ENCODE results near the gene CEP170B.

The CEP170B gene

GRCh38 chr14:104864267-104865080, 594 bp upstream of the CEP170B start:
- no peaks in the 10 kb centered on the region for H3K36me3 ChIP-seq (ENCODE audit: control insufficient read depth, insufficient read depth, low read length)
- H3K27me3 ChIP-seq (ENCODE audit: insufficient read depth, low read length, poor library complexity), result no peaks in the 10 kb centered on the region
- H2BK15ac ChIP-seq (replicated peaks; ENCODE audit: low read depth), result no peak overlapping the region
- DNase-seq, result peak; percentile 86
- H3K79me2 ChIP-seq (ENCODE audit: control insufficient read depth, insufficient read depth, low read length), result peaks cover 25% of the 10 kb centered on the region
- H2BK5ac ChIP-seq (ENCODE audit: low read length), result peak overlapping the region; percentile 69
- peaks cover 3% of the 10 kb centered on the region for H3K4me1 ChIP-seq (ENCODE audit: control insufficient read depth, low read depth, low read length)
- H3K4me3 ChIP-seq (ENCODE audit: low read length), result peak overlapping the region; percentile 27
- no peak overlapping the region for H4K5ac ChIP-seq (ENCODE audit: low read length)
- whole genome bisulfite sequencing (ENCODE audit: extremely low coverage, insufficient coverage, low lambda C conversion rate), result no CpG with 5 or more reads among the region's 70 CpGs
- H3K23ac ChIP-seq (ENCODE audit: low read length), result no peak overlapping the region
- peak overlapping the region; percentile 7 for H2BK120ac ChIP-seq (ENCODE audit: low read depth, low read length)
- H3K56ac ChIP-seq (ENCODE audit: low read length), result peak overlapping the region; percentile 98
- H4K8ac ChIP-seq (ENCODE audit: low read depth, low read length), result no peak overlapping the region
- no peak overlapping the region for H2AK5ac ChIP-seq (ENCODE audit: low read length)
- peak overlapping the region; percentile 62 for H3K4ac ChIP-seq (ENCODE audit: low read depth, low read length)
- peak overlapping the region; percentile 94 for H3K9ac ChIP-seq (ENCODE audit: low read length)
- H3K27ac ChIP-seq (ENCODE audit: low read depth, low read length), result peak overlapping the region; percentile 47
- H3K4me2 ChIP-seq (ENCODE audit: low read length), result peak overlapping the region; percentile 80
- peaks cover 46% of the 10 kb centered on the region for H3K79me1 ChIP-seq (ENCODE audit: low read length)
- H3K18ac ChIP-seq (ENCODE audit: low read length), result peak overlapping the region; percentile 70

GRCh38 chr14:104865631-104866441, 768 bp downstream of the CEP170B start:
- Histone ChIP-seq H3K27me3 (ENCODE audit: insufficient read depth, low read length, poor library complexity) (no peaks in the 10 kb centered on the region), H3K27ac (ENCODE audit: low read depth, low read length) (peak overlapping the region; percentile 24), H4K5ac (ENCODE audit: low read length) (no peak overlapping the region), H3K4ac (ENCODE audit: low read depth, low read length) (no peak overlapping the region), H3K79me1 (ENCODE audit: low read length) (peaks cover 41% of the 10 kb centered on the region), H2BK5ac (ENCODE audit: low read length) (no peak overlapping the region), H3K23ac (ENCODE audit: low read length) (peak overlapping the region; percentile 48), H2BK15ac (replicated peaks; ENCODE audit: low read depth) (no peak overlapping the region), H3K4me1 (ENCODE audit: control insufficient read depth, low read depth, low read length) (peaks cover 3% of the 10 kb centered on the region), H3K36me3 (ENCODE audit: control insufficient read depth, insufficient read depth, low read length) (no peaks in the 10 kb centered on the region), H2AK5ac (ENCODE audit: low read length) (no peak overlapping the region), H3K4me2 (ENCODE audit: low read length) (peak overlapping the region; percentile 25), H3K18ac (ENCODE audit: low read length) (peak overlapping the region; percentile 81), H3K9ac (ENCODE audit: low read length) (peak overlapping the region; percentile 65), H3K4me3 (ENCODE audit: low read length) (peak overlapping the region; percentile 4), H3K79me2 (ENCODE audit: control insufficient read depth, insufficient read depth, low read length) (peaks cover 25% of the 10 kb centered on the region), H3K56ac (ENCODE audit: low read length) (peak overlapping the region; percentile 65), H2BK120ac (ENCODE audit: low read depth, low read length) (no peak overlapping the region), H4K8ac (ENCODE audit: low read depth, low read length) (no peak overlapping the region)
- no CpG with 5 or more reads among the region's 68 CpGs for WGBS (ENCODE audit: extremely low coverage, insufficient coverage, low lambda C conversion rate)
- DNase-seq, result peak; percentile 83

GRCh38 chr14:104866451-104867370, 1.6 kb downstream of the CEP170B start:
- H3K79me2 ChIP-seq (ENCODE audit: control insufficient read depth, insufficient read depth, low read length), result peaks cover 21% of the 10 kb centered on the region
- no peak overlapping the region for H3K23ac ChIP-seq (ENCODE audit: low read length)
- no peak overlapping the region for H3K4ac ChIP-seq (ENCODE audit: low read depth, low read length)
- no peak overlapping the region for H4K8ac ChIP-seq (ENCODE audit: low read depth, low read length)
- peak overlapping the region; percentile 65 for H3K9ac ChIP-seq (ENCODE audit: low read length)
- H3K27me3 ChIP-seq (ENCODE audit: insufficient read depth, low read length, poor library complexity), result no peaks in the 10 kb centered on the region
- no peak overlapping the region for H3K27ac ChIP-seq (ENCODE audit: low read depth, low read length)
- H3K4me2 ChIP-seq (ENCODE audit: low read length), result peak overlapping the region; percentile 16
- H3K79me1 ChIP-seq (ENCODE audit: low read length), result peaks cover 34% of the 10 kb centered on the region
- H3K56ac ChIP-seq (ENCODE audit: low read length), result peak overlapping the region; percentile 65
- H4K5ac ChIP-seq (ENCODE audit: low read length), result no peak overlapping the region
- H3K36me3 ChIP-seq (ENCODE audit: control insufficient read depth, insufficient read depth, low read length), result no peaks in the 10 kb centered on the region
- H2BK5ac ChIP-seq (ENCODE audit: low read length), result no peak overlapping the region
- H2AK5ac ChIP-seq (ENCODE audit: low read length), result no peak overlapping the region
- H3K4me3 ChIP-seq (ENCODE audit: low read length), result no peak overlapping the region
- H2BK15ac ChIP-seq (replicated peaks; ENCODE audit: low read depth), result no peak overlapping the region
- H3K4me1 ChIP-seq (ENCODE audit: control insufficient read depth, low read depth, low read length), result peaks cover 3% of the 10 kb centered on the region
- H2BK120ac ChIP-seq (ENCODE audit: low read depth, low read length), result no peak overlapping the region
- no peak overlapping the region for H3K18ac ChIP-seq (ENCODE audit: low read length)
- no peak for DNase-seq
- WGBS (ENCODE audit: extremely low coverage, insufficient coverage, low lambda C conversion rate), result no CpG with 5 or more reads among the region's 12 CpGs

GRCh38 chr14:104867371-104868059, 2.4 kb downstream of the CEP170B start:
- Histone ChIP-seq H3K56ac (ENCODE audit: low read length) (peak overlapping the region; percentile 11), H3K23ac (ENCODE audit: low read length) (no peak overlapping the region), H2BK5ac (ENCODE audit: low read length) (no peak overlapping the region), H3K79me1 (ENCODE audit: low read length) (peaks cover 33% of the 10 kb centered on the region), H3K9ac (ENCODE audit: low read length) (no peak overlapping the region), H4K5ac (ENCODE audit: low read length) (no peak overlapping the region), H3K36me3 (ENCODE audit: control insufficient read depth, insufficient read depth, low read length) (no peaks in the 10 kb centered on the region), H3K79me2 (ENCODE audit: control insufficient read depth, insufficient read depth, low read length) (peaks cover 18% of the 10 kb centered on the region), H3K18ac (ENCODE audit: low read length) (no peak overlapping the region), H3K27ac (ENCODE audit: low read depth, low read length) (no peak overlapping the region), H4K8ac (ENCODE audit: low read depth, low read length) (no peak overlapping the region), H3K27me3 (ENCODE audit: insufficient read depth, low read length, poor library complexity) (no peaks in the 10 kb centered on the region), H3K4me2 (ENCODE audit: low read length) (no peak overlapping the region), H3K4me3 (ENCODE audit: low read length) (no peak overlapping the region), H3K4me1 (ENCODE audit: control insufficient read depth, low read depth, low read length) (peaks cover 3% of the 10 kb centered on the region), H2AK5ac (ENCODE audit: low read length) (no peak overlapping the region), H2BK120ac (ENCODE audit: low read depth, low read length) (no peak overlapping the region), H2BK15ac (replicated peaks; ENCODE audit: low read depth) (no peak overlapping the region), H3K4ac (ENCODE audit: low read depth, low read length) (no peak overlapping the region)
- DNase-seq, result no peak
- no CpG with 5 or more reads among the region's 6 CpGs for WGBS (ENCODE audit: extremely low coverage, insufficient coverage, low lambda C conversion rate)
